GM19328 (cell line): ENCODE measurements around the gene IDUA.

ENCODE experiments used
- ATAC-seq: cut with Tn5 transposase; IDR thresholded peaks from one replicate; pipeline ENCODE4 v1.9.1; 2021; ENCODE audit warnings: mild to moderate bottlenecking, moderate library complexity; ENCODE audit not compliant: unreplicated experiment

Gene IDUA

DNA sequence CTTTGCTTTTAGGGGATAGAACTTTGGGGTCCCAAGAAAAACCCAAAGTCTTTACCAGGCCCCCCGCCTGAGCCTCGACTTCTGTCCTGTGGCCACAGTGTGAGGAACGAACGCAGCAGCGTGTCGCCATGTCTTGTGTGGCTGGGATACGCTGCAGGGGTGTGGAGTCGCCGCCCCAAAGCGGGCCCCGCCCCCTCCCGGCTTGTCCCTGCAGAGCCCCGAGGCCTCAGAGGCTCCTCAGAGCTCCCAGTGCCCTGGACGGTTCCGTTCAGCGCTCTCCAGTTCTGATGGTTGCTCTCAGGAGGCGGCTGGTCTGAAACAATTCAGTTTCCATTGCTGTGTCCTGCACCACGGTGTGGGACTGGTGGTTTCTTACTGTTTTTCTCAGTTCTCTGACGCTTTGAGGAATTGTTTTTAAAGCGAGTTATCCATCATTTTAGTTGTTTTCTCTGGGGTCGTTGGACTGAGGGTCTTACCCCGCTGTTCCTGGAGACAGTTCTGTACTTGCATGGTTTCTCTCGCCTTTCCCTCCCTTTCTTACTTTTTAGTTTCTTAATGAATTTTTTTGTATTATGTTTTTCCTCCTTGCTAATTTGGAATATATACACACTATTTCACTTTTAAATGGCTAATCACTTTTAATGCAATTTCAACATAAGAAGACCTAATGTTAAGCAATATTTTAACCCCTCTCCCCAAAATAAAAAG is 1.6 kb upstream of the IDUA start:
- ATAC-seq = no peak

DNA sequence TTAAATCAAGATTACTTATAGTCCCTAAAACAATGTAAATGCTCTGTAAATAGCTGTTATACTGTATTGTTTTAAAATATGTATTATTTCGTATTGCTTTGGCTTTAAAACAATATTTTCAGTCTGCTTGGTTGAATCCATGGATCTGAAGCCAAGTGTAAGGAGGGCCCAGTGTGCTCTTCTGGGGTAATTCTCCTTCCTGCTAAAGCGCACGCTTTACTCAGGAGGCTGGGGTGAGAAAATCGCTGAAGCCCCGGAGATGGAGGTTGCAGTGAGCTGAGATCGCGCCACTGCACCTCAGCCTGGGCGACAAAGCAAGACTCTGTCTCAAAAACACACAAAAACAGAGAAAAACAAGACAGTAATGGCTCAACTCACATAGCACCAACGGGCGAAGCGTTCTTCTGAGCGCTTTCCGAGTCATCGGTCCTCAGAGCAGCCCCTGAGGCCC is 391 bp upstream of the IDUA start:
- peak; percentile 10 for ATAC-seq

DNA sequence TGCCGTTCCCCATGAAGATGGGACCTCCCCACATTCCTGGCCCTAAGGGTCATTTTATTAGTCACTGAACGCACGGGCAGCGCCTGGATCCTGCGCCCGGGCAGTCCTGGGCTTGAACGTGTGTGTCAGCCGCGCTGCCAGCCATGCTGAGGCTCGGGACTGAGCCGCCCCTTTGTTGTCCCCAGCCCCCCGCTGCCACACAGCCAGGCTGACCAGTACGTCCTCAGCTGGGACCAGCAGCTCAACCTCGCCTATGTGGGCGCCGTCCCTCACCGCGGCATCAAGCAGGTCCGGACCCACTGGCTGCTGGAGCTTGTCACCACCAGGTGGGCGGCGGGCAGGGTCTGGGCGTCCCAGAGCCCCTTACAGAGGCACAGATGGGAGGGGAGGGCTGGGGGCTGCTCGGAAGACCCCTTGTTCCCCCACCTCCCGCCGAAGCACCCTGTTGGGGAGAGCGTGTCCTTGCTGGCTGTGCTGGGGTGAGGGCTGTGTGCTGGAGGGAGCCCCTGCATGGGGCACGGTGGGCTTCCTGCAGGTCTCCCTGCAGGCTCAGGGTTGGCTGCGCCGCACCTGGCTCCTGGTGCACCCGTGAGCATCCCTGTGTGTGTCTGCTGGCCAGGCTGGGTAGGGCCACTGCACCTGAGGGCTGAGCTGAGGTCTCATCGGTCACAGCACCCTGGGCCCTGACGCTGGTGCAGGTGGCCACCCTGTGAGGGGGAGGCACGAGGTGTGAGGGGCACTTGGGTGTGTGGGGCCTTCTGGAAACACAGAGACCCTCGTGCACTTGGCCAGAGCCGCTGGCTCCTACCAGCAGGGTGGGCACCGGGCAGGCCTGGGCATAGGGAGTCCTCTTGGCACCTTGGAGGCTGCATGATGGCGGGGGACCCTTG is 1.0 kb downstream of the IDUA start:
- no peak for ATAC-seq

DNA sequence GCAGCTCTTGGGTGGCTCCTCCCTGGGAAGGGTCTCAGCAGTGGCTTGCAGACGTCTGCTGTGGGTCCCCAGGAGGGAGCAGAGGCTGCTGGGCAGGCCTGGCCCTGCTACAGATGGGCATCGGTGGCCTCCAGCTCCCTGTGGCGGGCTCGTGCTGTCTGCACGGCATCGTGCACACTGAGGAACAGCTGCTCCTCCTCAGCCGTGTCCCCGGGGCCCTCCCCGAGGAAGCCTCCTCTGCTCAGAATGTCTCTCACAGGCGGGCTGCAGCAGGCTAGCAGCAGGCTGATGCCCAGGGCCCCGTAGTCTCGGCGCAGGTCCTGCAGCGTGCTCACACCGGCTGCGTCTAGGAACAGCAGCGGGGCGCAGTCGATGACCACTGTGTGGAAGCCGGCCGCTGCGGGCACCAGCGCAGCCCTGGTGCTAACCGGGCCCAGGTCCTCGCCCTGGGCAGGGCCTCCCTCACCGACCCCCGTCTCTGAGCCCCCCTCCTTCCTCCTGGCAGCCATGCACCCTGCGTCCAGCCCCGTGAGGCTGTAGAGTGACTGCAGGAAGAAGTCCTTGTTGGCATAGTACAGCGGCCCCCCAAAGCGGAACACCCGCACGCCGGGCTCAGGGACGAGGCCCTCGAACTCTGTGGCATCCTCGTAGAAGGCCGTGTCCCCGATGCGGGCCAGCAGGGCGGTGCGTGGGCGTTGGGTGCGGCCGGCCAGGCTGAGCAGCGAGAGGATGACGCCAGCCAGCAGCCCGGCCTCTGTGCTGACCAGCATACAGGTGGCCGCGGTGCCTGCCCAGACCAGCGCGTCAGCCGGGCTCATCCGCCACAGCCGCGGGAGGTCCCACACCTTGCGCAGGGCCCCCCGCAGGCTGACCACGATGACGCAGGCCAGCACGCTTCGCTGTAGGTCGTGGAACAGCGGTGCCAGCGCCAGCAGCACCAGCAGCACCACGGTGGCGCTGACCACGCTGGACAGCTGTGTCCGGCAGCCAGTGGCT is 2.2 kb downstream of the IDUA start:
- ATAC-seq = no peak

DNA sequence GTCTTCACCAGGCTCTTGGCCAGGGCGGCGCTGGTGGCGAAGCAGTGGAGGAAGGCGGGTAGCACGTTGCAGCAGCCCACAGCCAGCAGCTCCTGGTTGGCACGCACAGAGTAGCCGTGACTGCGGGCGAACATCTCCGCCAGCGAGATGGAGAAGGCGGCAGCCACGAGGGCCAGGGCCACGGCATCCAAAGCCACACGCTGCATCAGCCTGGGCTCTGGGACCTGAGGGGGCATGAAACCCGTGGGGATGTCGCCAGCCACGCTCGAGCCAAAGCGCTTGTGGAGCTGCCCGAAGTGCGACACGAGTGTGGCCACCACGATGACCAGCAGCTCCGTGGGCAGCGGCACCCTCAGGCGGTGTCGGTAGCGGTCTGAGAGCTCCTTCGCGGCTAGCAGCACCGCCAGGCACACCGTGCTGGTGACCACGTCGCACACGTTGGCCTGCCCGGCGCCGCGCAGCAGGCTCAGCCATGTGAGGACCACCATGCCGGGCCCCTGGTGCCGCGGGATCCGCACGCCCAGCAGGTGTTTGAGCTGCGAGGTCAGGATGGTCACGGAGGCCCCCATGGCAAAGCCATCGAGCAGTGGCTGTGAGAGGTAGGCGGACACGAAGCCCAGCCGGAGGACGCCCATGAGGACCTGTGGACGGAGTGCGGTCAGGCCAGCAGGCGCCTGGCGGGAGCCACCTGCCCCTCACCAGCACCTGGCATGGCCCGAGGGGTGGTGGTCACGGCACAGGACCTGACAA is 3.1 kb downstream of the IDUA start:
- ATAC-seq = no peak

DNA sequence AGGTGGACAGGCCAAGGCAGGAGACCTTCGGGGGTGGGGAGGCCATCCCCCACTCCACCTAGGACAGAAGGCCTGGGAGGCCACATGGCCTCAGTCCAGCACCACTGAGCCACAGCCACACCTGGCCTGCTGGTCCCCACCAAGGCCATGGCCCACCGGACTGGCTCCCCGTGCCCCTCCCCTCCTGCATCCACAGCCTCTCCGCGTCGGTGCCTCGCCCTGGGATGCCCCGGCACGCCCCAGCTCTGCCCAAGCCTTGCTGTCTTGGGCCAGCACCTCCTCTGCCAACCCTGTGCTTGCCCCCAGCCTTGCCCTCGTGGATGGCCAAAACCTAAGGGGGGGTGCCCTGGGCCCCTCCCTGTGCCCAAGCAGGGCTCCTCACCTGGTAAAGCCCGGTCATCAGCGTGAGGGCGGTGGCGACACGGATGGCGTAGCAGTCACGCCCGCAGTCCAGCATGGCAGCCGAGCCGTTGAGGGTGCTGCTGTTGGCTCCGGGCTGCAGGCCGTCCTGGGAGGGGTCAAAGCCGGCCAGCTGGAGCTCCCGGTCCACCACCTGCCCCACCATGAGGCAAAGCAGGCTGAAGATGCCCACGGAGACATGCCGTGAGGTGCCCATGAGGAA is 4.0 kb downstream of the IDUA start:
- no peak for ATAC-seq

DNA sequence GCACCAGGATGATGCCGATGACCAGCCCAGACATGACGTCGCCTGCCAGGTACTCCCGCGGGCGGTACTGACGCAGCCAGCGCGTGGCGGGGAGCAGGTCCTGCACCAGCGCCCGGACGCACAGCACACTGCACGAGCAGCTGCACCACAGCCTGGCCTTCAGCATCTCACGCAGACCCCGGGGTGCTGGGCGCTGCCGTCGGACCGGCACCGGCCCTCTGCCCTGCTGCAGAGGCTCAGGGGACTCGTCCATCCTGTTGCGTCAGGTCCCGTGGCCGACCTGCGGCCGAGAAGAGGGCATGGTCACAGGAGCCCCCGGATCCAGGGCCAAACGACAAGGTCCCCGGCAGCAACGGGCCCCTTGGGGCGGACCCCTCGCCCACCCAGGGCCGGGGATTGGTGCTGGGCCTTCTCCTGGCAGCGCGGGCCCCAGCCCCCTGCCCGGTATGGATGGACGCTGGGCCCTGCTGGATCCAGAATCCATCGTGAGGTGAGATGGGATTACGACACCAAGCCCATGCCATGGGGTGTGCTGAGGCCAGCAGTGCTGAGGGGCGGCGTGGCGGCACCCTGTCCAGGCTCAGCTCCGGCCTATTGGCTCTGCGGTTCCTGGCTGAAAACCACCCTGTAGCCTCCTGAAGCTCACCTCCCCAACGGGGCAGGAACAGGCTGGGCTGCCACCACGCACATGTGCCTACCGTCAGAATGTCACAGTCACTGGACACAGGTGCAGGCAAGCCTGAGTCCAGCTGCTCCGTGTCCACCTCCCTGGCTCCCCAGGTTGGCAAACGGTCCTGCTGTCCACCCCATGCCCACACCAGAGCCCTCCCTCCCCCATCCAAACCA is 4.8 kb downstream of the IDUA start:
- no peak for ATAC-seq

GRCh38 chr4:992297-993110 is 5.7 kb downstream of the IDUA start:
- ATAC-seq = no peak

DNA sequence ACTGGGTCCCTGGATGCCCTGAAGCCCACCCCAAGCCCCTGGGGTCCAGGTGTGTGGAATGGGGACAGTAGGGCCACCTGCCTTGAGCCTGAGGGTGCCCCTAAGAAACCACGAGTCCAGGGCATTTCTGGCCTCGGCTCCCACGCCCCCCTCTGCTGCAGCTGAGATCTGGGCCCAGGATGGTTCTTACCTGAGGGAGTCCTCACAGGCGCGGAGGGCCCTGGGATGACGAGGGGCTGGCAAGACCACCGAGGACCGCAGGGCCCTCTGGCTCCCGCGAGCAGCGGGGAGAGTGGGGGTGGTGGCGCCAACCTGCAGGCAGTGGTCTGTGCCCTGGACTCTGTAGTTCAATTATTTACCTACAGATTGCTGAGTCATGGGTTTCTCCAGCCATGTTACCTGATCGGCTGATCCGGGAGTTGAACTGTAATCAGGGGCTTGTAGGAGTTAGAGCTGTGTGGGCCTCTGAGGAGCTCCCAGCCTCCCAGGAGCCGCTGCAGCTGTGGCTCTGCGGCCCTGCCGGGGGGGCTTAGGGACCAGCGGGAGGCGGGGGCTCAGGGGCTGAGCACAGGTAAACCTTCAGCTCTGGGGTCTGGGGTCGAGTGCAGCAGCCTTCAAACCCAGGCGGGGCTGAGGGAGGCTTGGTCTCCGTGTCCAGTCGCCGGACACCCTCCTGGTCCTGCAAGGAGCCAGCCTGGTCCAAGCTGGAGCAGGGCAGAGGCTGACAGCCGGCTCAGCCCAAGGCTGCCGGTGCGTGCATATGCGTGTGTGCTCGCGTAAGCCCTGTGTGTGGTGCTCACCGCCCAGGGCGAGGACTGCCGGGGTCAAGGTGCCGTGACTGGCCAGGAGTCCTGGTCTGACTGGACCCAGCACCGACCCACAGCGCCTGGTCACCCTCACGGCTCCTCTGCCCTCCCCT is 6.5 kb downstream of the IDUA start, which contains the start of gene SLC26A1:
SLC26A1 (minus strand) TSS at position 294 of the 919 bp plus-strand sequence. CDS start 1,701 bp downstream, outside the sequence.
- no peak for ATAC-seq

- ATAC-seq = no peak
These were observed 8.6 kb downstream of the IDUA start for GRCh38 chr4:995311-996026.

DNA sequence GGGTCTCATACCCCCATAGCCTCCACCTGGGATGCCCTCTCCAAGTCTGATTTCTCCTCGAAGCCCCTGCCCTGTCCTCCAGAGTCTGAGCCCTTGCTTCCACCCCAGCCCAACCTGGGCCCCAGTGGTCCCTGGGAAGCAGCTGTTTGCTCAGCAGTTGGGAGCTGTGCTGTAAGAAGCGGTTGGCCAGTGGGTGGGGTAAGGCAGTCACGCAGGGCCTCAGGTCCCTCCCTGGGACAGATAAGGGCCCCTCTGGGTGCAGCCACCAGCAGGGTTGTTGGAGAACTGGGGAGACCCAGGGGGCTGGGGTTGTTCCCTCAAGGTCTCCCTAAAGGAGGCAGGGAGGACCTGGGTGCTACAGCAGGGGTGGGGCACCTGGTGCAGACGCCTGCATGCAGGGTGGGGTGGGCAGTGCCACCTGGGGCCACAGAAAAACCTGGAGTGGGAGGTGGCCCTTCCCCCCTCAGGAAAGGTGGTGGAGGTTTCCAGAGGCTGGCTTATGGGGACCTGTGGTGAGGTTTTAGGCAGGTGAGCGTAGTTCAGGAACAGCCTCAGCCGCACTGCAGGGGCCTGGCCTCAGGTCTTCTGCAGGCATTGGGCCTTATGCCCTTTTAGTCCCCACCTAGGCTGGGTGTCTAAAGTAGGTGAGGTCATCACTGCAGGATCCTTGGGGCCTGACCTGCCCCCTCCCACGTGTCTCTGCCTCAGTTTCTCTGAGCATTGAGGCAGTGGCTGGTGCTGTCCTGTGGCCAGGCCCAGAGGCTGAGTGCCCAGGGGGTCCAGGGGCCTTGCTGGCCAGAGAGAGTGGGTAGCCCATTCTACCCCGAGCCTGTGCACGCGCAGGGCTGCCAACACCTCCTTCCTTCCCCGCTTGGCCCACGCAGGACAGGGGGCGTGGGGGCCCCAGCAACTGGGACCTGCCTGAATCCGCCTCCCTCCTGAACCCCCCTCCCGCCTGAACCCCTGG is 9.5 kb downstream of the IDUA start:
- ATAC-seq = no peak

- no peak for ATAC-seq
These were observed 10.1 kb downstream of the IDUA start for GRCh38 chr4:996997-997374.

DNA sequence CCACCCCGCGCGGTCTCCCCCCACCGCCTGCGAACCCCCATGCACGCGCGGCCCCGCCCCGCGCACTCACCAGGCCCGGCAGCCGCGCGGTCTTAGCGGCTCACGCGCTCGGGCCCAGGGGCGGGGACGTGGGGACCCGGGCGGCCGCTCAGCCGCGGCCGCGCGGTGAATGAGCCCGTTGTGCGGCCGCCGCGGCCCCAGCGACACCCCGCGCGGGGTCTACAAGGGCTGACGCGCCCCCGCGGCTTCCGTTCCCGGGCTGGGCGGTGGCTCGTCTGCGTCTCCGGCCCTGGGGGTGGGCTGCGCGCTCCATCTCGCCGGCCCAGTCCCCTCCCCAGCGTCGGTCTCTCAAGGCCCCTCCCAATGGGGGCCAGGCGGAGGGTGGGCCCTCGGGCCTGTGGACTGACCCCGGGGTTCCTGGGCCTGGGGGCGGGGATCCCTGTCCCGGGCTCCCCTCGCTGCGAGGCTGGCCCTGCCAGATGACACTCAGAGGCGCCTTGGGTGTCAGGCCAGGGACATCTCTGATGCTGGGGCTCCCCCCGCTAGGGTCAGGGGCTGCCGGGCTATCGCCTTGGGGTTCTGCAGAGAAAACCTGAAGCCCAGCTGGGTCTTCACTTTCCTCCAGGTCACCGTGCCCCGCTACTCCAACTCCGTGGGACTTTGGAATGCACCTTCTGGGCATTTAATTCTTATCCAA is 10.7 kb downstream of the IDUA start:
- ATAC-seq = no peak

DNA sequence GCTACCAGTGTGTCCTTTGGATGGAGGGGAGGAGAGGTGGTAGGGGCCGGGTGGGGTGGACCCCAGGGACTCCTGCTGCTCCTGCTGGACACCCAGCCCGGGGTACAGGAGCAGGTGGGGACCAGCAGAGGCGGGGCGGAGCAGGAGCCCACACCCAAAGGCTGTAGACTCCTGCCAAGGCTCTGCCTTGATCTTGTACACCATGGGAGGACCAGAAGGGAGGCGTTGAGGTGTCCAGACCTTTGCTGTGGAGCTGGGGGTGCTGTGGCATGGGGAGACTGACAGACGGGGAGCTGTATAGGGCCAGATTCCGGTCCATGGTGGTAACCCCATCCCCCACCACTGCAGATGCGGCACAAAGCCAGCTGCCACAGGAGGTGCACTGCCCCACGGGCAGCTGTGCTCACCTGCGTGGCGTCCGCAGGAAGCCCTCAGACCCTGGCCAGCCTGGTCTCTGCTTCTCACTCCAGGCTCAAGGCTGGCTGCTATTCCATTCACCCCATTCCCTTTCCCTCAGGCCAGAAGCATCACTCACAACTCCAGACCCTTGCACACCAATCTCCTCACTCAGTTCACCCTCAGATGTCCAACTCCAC is 11.3 kb downstream of the IDUA start:
- ATAC-seq = no peak
